H1 (cell line): Measurements from ENCODE around the gene AKT1S1. TPM values are rescaled to one million over a fixed set of nuclear protein-coding genes. Genes with fewer than 3 reads are reported as not detected.

Source experiments
- ASH2L ChIP-seq: fragments of 200-600, 300-600 bp; sonication (generic); IDR thresholded peaks from one replicate; pipeline ENCODE4 v1.7.1; 2017; ENCODE audit warnings: low read length
- BACH1 ChIP-seq: IDR thresholded peaks from 2 replicates; pipeline ENCODE4 v1.6.1; 2012; ENCODE audit warnings: low read length, improper control_type of control experiment
- BRCA1 ChIP-seq: IDR thresholded peaks from 2 replicates; pipeline ENCODE4 v1.6.1; 2012; ENCODE audit warnings: low read depth, low read length, improper control_type of control experiment
- CBX5 ChIP-seq: fragments of 300-800, 300-1000 bp; sonication (generic); IDR thresholded peaks from 2 replicates; pipeline ENCODE4 v1.7.1; 2016; ENCODE audit warnings: antibody characterized with exemption, low read length, low read depth
- CEBPB ChIP-seq: IDR thresholded peaks from 2 replicates; pipeline ENCODE4 v1.6.1; 2012; ENCODE audit warnings: low read depth, low read length
- CREB1 ChIP-seq: IDR thresholded peaks from 2 replicates; pipeline ENCODE4 v1.6.1; 2012; ENCODE audit warnings: inconsistent platforms
- CTBP2 ChIP-seq: IDR thresholded peaks from 2 replicates; pipeline ENCODE4 v1.7.0; 2011; ENCODE audit warnings: borderline replicate concordance, mild to moderate bottlenecking, moderate library complexity, mixed read lengths, low read length; ENCODE audit not compliant: insufficient read depth, insufficient read length
- CTCF ChIP-seq, 3 experiments: IDR thresholded peaks; 1 replicate in 2 of 3; 2 replicates in 1 of 3; pipeline versions ENCODE4 v1.5.1 to v1.6.1; 2011; ENCODE audit warnings: low read length in 3 of 3, mild to moderate bottlenecking in 3 of 3, inconsistent platforms in 2 of 3, low read depth in 1 of 3, moderate library complexity in 1 of 3; ENCODE audit not compliant: insufficient read depth in 1 of 3; ENCODE audit errors: control extremely low read depth in 1 of 3
- EGR1 ChIP-seq: IDR thresholded peaks from 2 replicates; pipeline ENCODE4 v1.6.1; 2011; ENCODE audit warnings: low read depth, low read length, borderline replicate concordance
- EP300 ChIP-seq, 2 experiments: IDR thresholded peaks; 1 replicate in 1 of 2; 2 replicates in 1 of 2; pipeline ENCODE4 v1.6.1; 2011 to 2012; ENCODE audit warnings: low read depth in 2 of 2, low read length in 2 of 2, mild to moderate bottlenecking in 2 of 2, borderline replicate concordance in 1 of 2, inconsistent platforms in 1 of 2, moderate library complexity in 1 of 2
- GABPA ChIP-seq: IDR thresholded peaks from 2 replicates; pipeline ENCODE4 v1.6.1; 2011; ENCODE audit warnings: mild to moderate bottlenecking, low read length, moderate library complexity, borderline replicate concordance; ENCODE audit not compliant: insufficient read depth
- GTF2F1 ChIP-seq: IDR thresholded peaks from 2 replicates; pipeline ENCODE4 v1.6.1; 2012; ENCODE audit warnings: low read depth, low read length, improper control_type of control experiment, borderline replicate concordance
- HDAC2 ChIP-seq, 2 experiments: fragments of 300-600 bp in 1 of 2; sonication (generic) in 1 of 2; IDR thresholded peaks; 2 replicates each; pipeline ENCODE4 v1.6.1; 2011 to 2012; ENCODE audit warnings: low read depth in 2 of 2, low read length in 2 of 2, mild to moderate bottlenecking in 2 of 2, moderate library complexity in 2 of 2, borderline replicate concordance in 1 of 2, inconsistent platforms in 1 of 2
- KDM4A ChIP-seq: IDR thresholded peaks from one replicate; pipeline ENCODE4 v1.7.1; 2012; ENCODE audit warnings: low read depth, mild to moderate bottlenecking, moderate library complexity, low read length, inconsistent platforms; ENCODE audit not compliant: severe bottlenecking
- PHF8 ChIP-seq: fragments of 200-600 bp; sonication (generic); conservative IDR thresholded peaks from 2 replicates; pipeline ENCODE4 v1.7.1; 2012; ENCODE audit warnings: low read depth, mild to moderate bottlenecking, inconsistent platforms, low read length, moderate library complexity
- POU5F1 ChIP-seq: IDR thresholded peaks from 2 replicates; pipeline ENCODE4 v1.6.1; 2011; ENCODE audit warnings: low read depth, mild to moderate bottlenecking, low read length, moderate library complexity
- RBBP5 ChIP-seq: IDR thresholded peaks from 2 replicates; pipeline ENCODE4 v1.7.1; 2012; ENCODE audit warnings: low read depth, mild to moderate bottlenecking, inconsistent platforms, low read length, moderate library complexity, borderline replicate concordance
- RXRA ChIP-seq: IDR thresholded peaks from 2 replicates; pipeline ENCODE4 v1.6.1; 2011; ENCODE audit warnings: low read depth, mild to moderate bottlenecking, low read length, moderate library complexity; ENCODE audit not compliant: insufficient read depth
- SIRT6 ChIP-seq: IDR thresholded peaks from one replicate; pipeline ENCODE4 v1.7.1; 2012; ENCODE audit warnings: low read length, inconsistent platforms
- SP4 ChIP-seq: IDR thresholded peaks from 2 replicates; pipeline ENCODE4 v1.6.1; 2012; ENCODE audit warnings: low read length, inconsistent platforms
- SRF ChIP-seq: IDR thresholded peaks from 2 replicates; pipeline ENCODE4 v1.6.1; 2011; ENCODE audit warnings: mild to moderate bottlenecking, low read depth, low read length, moderate library complexity
- polyA plus RNA-seq, 7 experiments: library from polyadenylated mRNA; depleted of rRNA in 3 of 7; stranded (reverse) in 5 of 7; unstranded in 2 of 7; fragments of >200 nt in 5 of 7; fragments of 200-250 nt in 2 of 7; gene quantifications; 1 replicate in 5 of 7; 2 replicates in 1 of 7; 4 replicates in 1 of 7; pipeline versions ENCODE4 v1.2.1 to v1.2.3, GENCODE V29; 2011 to 2013; ENCODE audit warnings: missing spikeins in 2 of 7, mixed read lengths in 2 of 7
- total RNA-seq: library from RNA; stranded (reverse); fragmentation: NEBNext Ultra II Directional; extraction: Animal tissue kit (Norgen Biotek cat#: 25700); gene quantifications from 2 replicates; pipeline ENCODE4 v1.2.1, GENCODE V29; 2021

The AKT1S1 gene
- total and polyA plus RNA-seq, 2 of the 8 experiments (the other 6 are each of a cell fraction or from before 2014, with no cell fraction given): 40.7 to 45.9 TPM

- no peak for TF ChIP-seq CTBP2
- no peak for TF ChIP-seq GABPA
- TF ChIP-seq POU5F1: no peak
- peak in 1 of 2 experiments; percentile 99; a peak in 2 of 3 replicates for TF ChIP-seq EP300 (IDR thresholded peaks at IDR 0.05; ENCODE audit: borderline replicate concordance in 1 of 2, low read depth in 2 of 2, low read length in 2 of 2)
- TF ChIP-seq RXRA: no peak
- TF ChIP-seq BACH1: peak; percentile 72
- peak; percentile 42; the same call in 1 of the 2 replicates for TF ChIP-seq SP4
- TF ChIP-seq RBBP5: no peak
- peak; percentile 45; the same call in 1 of the 2 replicates for TF ChIP-seq BRCA1
- TF ChIP-seq CREB1: peak; percentile 96
- no peak for TF ChIP-seq CBX5
- no peak for TF ChIP-seq CEBPB
- peak; percentile 89 for TF ChIP-seq KDM4A
- TF ChIP-seq ASH2L: no peak
- TF ChIP-seq HDAC2 (IDR thresholded peaks at IDR 0.05; ENCODE audit: borderline replicate concordance in 1 of 2, low read depth in 2 of 2, low read length in 2 of 2): 0 out of 4 replicates have a peak, but pooled peaks have one; percentile 26 to 54
- peak; percentile 68 for TF ChIP-seq SRF
- no peak for TF ChIP-seq CTCF (IDR thresholded peaks at IDR 0.05; ENCODE audit: control extremely low read depth in 1 of 3, insufficient read depth in 1 of 3, low read depth in 1 of 3, low read length in 3 of 3)
- peak; percentile 49; the same call in 1 of the 2 replicates for TF ChIP-seq EGR1
- TF ChIP-seq GTF2F1: 0 out of 2 replicates have a peak, but pooled peaks have one; percentile 39
- TF ChIP-seq SIRT6: no peak
- TF ChIP-seq PHF8: peak; percentile 68
Observed at GRCh38 chr19:49850487-49851342, 26.4 kb downstream of the AKT1S1 start, which contains the start of gene PTOV1 (continued).
